Kidney epithelial cell (primary cell): ENCODE data around the gene SH3RF2. TPM values are rescaled to one million over a fixed set of nuclear protein-coding genes. Genes with fewer than 3 reads are reported as not detected.
A peak's percentile ranks its signal among the peaks of the same experiment; 100 is the strongest.

ENCODE experiments used
- DNase-seq: peaks from one replicate; pipeline ENCODE4 v3.0.0-alpha.2; 2010; ENCODE audit warnings: low read depth
- H3K27me3 ChIP-seq: 2 replicates; pipeline ENCODE4 v1.6.0; 2011; ENCODE audit warnings: low read length; ENCODE audit not compliant: control insufficient read depth, insufficient read depth
- H3K36me3 ChIP-seq: 2 replicates; pipeline ENCODE4 v1.5.1; 2011; ENCODE audit warnings: low read length; ENCODE audit not compliant: control insufficient read depth, insufficient read depth
- H3K4me3 ChIP-seq: 2 replicates; pipeline ENCODE4 v1.5.1; 2011; ENCODE audit warnings: low read depth, mild to moderate bottlenecking, control low read depth, low read length
- CTCF ChIP-seq: IDR thresholded peaks from 2 replicates; pipeline ENCODE4 v1.5.1; 2011; ENCODE audit warnings: mild to moderate bottlenecking, moderate library complexity, low read length, control low read depth, inconsistent platforms; ENCODE audit not compliant: insufficient read depth, poor library complexity, severe bottlenecking
- total RNA-seq: library from RNA; depleted of rRNA; stranded (reverse); fragments of >200 nt; gene quantifications from 2 replicates; pipeline ENCODE4 v1.2.3, GENCODE V29; 2015

The SH3RF2 gene
- total RNA-seq, 1 donor from 2014 or later, result 10.3 TPM

- no peaks in the 10 kb centered on the region for H3K27me3 ChIP-seq
- no peak for TF ChIP-seq CTCF
- peaks cover 2% of the 10 kb centered on the region for H3K36me3 ChIP-seq
- no peak overlapping the region for H3K4me3 ChIP-seq
- DNase-seq, result no peak
Observed at GRCh38 chr5:145971108-145971507, 34.7 kb downstream of the SH3RF2 start.

GRCh38 chr5:145971701-145972100 is 35.3 kb downstream of the SH3RF2 start:
- DNase-seq, result no peak
- Histone ChIP-seq H3K4me3 (no peak overlapping the region), H3K27me3 (no peaks in the 10 kb centered on the region), H3K36me3 (peaks cover 2% of the 10 kb centered on the region)
- no peak for TF ChIP-seq CTCF

GRCh38 chr5:145975001-145975360 is 38.6 kb downstream of the SH3RF2 start:
- no peak for TF ChIP-seq CTCF
- H3K36me3 ChIP-seq, result peaks cover 2% of the 10 kb centered on the region
- DNase-seq, result no peak
- no peaks in the 10 kb centered on the region for H3K27me3 ChIP-seq
- H3K4me3 ChIP-seq, result no peak overlapping the region

GRCh38 chr5:145975361-145976066 is 39.1 kb downstream of the SH3RF2 start:
- Histone ChIP-seq H3K27me3 (no peaks in the 10 kb centered on the region), H3K36me3 (peaks cover 2% of the 10 kb centered on the region), H3K4me3 (no peak overlapping the region)
- DNase-seq, result peak; percentile 92
- TF ChIP-seq CTCF, result no peak

GRCh38 chr5:145976431-145977155 is 40.2 kb downstream of the SH3RF2 start:
- Histone ChIP-seq H3K27me3 (no peaks in the 10 kb centered on the region), H3K36me3 (peaks cover 2% of the 10 kb centered on the region), H3K4me3 (no peak overlapping the region)
- DNase-seq, result peak; percentile 70
- TF ChIP-seq CTCF, result no peak

GRCh38 chr5:145978171-145978570 is 41.8 kb downstream of the SH3RF2 start:
- TF ChIP-seq CTCF, result no peak

More at GRCh38 chr5:145978171-145978570, 41.8 kb downstream of the SH3RF2 start:
- H3K4me3 ChIP-seq, result no peak overlapping the region
- H3K36me3 ChIP-seq, result no peaks in the 10 kb centered on the region
- H3K27me3 ChIP-seq, result no peaks in the 10 kb centered on the region
- no peak for DNase-seq
